T-helper 2 cell treated with Interferon-gamma antibody and Interleukin-4, amounts not matched to agents 100 ng/mL and 5 ng/mL, for 36 hours (primary cell): ENCODE measurements around the gene ATG4B. TPM values are rescaled to one million over a fixed set of nuclear protein-coding genes. Genes with fewer than 3 reads are reported as not detected.

Experiments used
- total RNA-seq: library from RNA; stranded (reverse); gene quantifications from 2 replicates; pipeline ENCODE4 v1.2.3, GENCODE V29; 2022

Gene ATG4B
- total RNA-seq, 1 donor from 2014 or later = 93.2 TPM

Other genes with a start within 250 kb of the ATG4B start
- gene STK25, start 129.1 kb upstream of the ATG4B start, total RNA-seq = 110 and 112 TPM in 2 replicates
- gene BOK, start 78.9 kb upstream of the ATG4B start, total RNA-seq = 0.05 TPM in 1 of 2 replicates, not detected in the other
- gene THAP4, start 535 bp upstream of the ATG4B start, total RNA-seq = 31.4 and 34.4 TPM in 2 replicates
- 84.7 and 85.7 TPM in 2 replicates for gene DTYMK, start 49.1 kb downstream of the ATG4B start, total RNA-seq
- gene ING5, start 64.3 kb downstream of the ATG4B start, total RNA-seq = 40.5 and 41.2 TPM in 2 replicates
- gene D2HGDH, start 96.9 kb downstream of the ATG4B start, total RNA-seq = 24.3 and 28.3 TPM in 2 replicates
- gene GAL3ST2, start 139.1 kb downstream of the ATG4B start, total RNA-seq = 0.23 and 0.61 TPM in 2 replicates
- gene NEU4, start 171.5 kb downstream of the ATG4B start, total RNA-seq = 0.27 and 0.64 TPM in 2 replicates
- 7.3 and 8.3 TPM in 2 replicates for gene PDCD1, start 221.2 kb downstream of the ATG4B start, total RNA-seq
- gene RTP5, start 232.0 kb downstream of the ATG4B start, total RNA-seq = 0.07 and 0.09 TPM in 2 replicates